Measurements from ENCODE around the gene LRRC31. TPM values are rescaled to one million over a fixed set of nuclear protein-coding genes. Genes with fewer than 3 reads are reported as not detected.

Gene LRRC31
- total RNA-seq, 4 donors from 2014 or later, result 18.0 to 67.6 (median 44.0) TPM

DNA sequence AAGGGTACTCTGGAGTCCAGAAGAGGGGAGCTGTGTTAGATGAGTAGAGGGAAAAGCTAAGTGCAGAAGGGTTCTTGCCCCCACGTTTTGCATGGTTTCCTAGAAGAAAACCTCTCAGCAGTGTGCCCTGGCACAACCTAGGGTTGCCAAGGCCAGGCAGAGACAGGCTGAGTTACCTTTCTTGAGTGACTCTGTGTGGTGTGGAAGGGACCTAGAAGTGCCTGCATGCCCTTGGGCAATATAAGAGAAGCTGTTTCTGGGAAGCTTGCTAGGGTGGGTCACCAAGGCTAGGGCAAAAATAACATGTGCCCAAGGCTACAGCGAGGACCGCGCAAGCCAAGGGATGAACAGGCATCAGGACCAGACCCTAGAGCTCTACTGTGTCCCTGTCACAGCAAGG lies 38.2 kb upstream of the LRRC31 start:
- 86 to 100% methylated on average over 3 to 4 of the region's 4 CpGs for WGBS, 2 donors (ENCODE audit: low coverage in 1 of 2)
- intact Hi-C loops (cut with DNase I; ENCODE audit: low total_unique reads) (no loop called here), in situ Hi-C loops (cut with MboI; ENCODE audit: low pct_ligation_motif_present in 1 of 4, low pct_unique_long_range_greater_than_20kb in 1 of 4, low sequenced_read_pairs in 3 of 4) (no loop called here)
- Histone ChIP-seq H3K9me3 (no peaks in the 10 kb centered on the region), H3K27ac (no peak overlapping the region), H3K4me3 (no peak overlapping the region), H3K36me3 (no peaks in the 10 kb centered on the region), H3K4me1 (no peaks in the 10 kb centered on the region), H3K27me3 (no peaks in the 10 kb centered on the region)
- no peak for DNase-seq
- no peak for TF ChIP-seq EP300 (IDR thresholded peaks at IDR 0.05; ENCODE audit: low read depth)
- TF ChIP-seq POLR2AphosphoS5 (IDR thresholded peaks at IDR 0.05), result no peak
- TF ChIP-seq, protein P1, sequence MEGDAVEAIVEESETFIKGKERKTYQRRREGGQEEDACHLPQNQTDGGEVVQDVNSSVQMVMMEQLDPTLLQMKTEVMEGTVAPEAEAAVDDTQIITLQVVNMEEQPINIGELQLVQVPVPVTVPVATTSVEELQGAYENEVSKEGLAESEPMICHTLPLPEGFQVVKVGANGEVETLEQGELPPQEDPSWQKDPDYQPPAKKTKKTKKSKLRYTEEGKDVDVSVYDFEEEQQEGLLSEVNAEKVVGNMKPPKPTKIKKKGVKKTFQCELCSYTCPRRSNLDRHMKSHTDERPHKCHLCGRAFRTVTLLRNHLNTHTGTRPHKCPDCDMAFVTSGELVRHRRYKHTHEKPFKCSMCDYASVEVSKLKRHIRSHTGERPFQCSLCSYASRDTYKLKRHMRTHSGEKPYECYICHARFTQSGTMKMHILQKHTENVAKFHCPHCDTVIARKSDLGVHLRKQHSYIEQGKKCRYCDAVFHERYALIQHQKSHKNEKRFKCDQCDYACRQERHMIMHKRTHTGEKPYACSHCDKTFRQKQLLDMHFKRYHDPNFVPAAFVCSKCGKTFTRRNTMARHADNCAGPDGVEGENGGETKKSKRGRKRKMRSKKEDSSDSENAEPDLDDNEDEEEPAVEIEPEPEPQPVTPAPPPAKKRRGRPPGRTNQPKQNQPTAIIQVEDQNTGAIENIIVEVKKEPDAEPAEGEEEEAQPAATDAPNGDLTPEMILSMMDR (IDR thresholded peaks at IDR 0.05), result no peak
- no peak for TF ChIP-seq POLR2A (IDR thresholded peaks at IDR 0.05)

DNA sequence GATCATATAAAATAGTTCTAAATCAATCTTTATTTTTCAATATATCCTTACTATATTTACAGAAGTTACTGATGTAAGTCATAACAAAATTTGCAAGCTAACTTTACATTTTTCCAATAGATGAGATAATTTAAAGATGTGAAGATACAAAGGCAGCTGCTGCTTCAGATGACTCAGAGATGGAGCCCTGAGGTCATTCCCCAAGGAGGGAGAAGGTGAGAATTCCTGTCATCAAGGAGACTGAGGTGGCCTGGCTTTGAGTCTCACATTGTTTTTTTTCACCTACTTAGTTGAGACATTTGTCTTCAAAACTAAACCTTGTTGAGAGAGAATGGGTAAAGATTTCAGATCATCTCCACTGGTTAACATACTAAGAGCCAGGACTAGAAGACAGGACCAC lies 37.7 kb upstream of the LRRC31 start:
- no peak for TF ChIP-seq POLR2A (IDR thresholded peaks at IDR 0.05)
- H3K4me1 ChIP-seq, result no peaks in the 10 kb centered on the region
- H3K9me3 ChIP-seq, result peaks cover 0 to 1% of the 10 kb centered on the region in 2 donors
- intact Hi-C loops (cut with DNase I; ENCODE audit: low total_unique reads), result no loop called here
- H3K36me3 ChIP-seq, result no peaks in the 10 kb centered on the region
- H3K27ac ChIP-seq, result no peak overlapping the region
- no peaks in the 10 kb centered on the region for H3K27me3 ChIP-seq
- no peak overlapping the region for H3K4me3 ChIP-seq
- in situ Hi-C loops (cut with MboI; ENCODE audit: low pct_ligation_motif_present in 1 of 4, low pct_unique_long_range_greater_than_20kb in 1 of 4, low sequenced_read_pairs in 3 of 4), result no loop called here
- DNase-seq, result no peak

DNA sequence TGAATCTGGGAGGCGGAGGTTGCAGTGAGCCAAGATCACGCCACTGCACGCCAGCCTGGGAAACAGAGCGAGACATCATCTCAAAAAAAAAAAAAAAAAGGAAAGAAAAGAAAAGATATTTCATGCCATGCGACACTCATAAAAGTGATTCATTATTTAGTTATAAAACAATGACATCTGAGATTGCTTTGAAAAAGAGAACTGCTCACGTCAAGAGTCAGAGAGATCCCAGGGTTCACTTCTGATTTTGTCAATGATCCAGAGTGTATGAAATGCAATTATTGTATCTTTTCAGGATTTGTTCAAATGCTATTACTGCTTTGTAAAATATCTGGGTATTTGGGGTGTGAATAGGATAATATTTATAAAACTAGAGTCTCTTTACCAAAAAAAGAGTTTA lies 35.7 kb upstream of the LRRC31 start:
- H3K27ac ChIP-seq, result no peak overlapping the region
- no peaks in the 10 kb centered on the region for H3K36me3 ChIP-seq
- peaks cover 13 to 20% of the 10 kb centered on the region in 2 donors for H3K9me3 ChIP-seq
- 63 to 65% methylated on average over 6 of the region's 6 CpGs for WGBS, 2 donors (ENCODE audit: low coverage in 1 of 2)
- no peak for DNase-seq
- in situ Hi-C loops (cut with MboI; ENCODE audit: low pct_ligation_motif_present in 1 of 4, low pct_unique_long_range_greater_than_20kb in 1 of 4, low sequenced_read_pairs in 3 of 4) (no loop called here), intact Hi-C loops (cut with DNase I; ENCODE audit: low total_unique reads) (no loop called here)
- TF ChIP-seq, protein P1 (IDR thresholded peaks at IDR 0.05), result no peak
- TF ChIP-seq EP300 (IDR thresholded peaks at IDR 0.05; ENCODE audit: low read depth) (no peak), POLR2AphosphoS5 (IDR thresholded peaks at IDR 0.05) (no peak), POLR2A (IDR thresholded peaks at IDR 0.05) (no peak)
- H3K4me1 ChIP-seq, result no peaks in the 10 kb centered on the region
- no peaks in the 10 kb centered on the region for H3K27me3 ChIP-seq
- no peak overlapping the region for H3K4me3 ChIP-seq

DNA sequence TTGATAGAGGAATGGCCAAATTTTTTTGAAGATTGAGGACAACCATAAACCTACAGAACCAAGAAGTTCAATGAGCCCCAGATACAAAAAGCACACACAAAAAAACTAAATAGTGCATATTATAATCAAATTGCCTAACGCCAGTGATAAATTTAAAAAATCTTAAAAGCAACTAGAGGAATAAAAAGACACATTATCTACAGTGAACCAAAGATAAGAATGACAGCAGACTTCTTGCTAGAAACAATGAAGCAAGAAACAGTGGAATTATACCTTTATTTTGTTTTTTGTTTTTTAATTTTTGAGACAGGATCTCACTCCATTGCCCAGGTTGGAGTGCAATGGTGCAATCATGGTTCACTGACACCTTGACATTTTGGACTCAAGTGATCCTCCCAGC lies 31.7 kb upstream of the LRRC31 start:
- in situ Hi-C loops (cut with MboI; ENCODE audit: low pct_ligation_motif_present in 1 of 4, low pct_unique_long_range_greater_than_20kb in 1 of 4, low sequenced_read_pairs in 3 of 4), result no loop called here
- H3K36me3 ChIP-seq, result no peaks in the 10 kb centered on the region
- no peak for TF ChIP-seq EP300 (IDR thresholded peaks at IDR 0.05; ENCODE audit: low read depth)
- TF ChIP-seq, protein P1 (IDR thresholded peaks at IDR 0.05), result no peak
- TF ChIP-seq POLR2A (IDR thresholded peaks at IDR 0.05), result no peak
- no peak for TF ChIP-seq POLR2AphosphoS5 (IDR thresholded peaks at IDR 0.05)
- peaks cover 13 to 20% of the 10 kb centered on the region in 2 donors for H3K9me3 ChIP-seq
- no peak for DNase-seq
- H3K4me1 ChIP-seq, result no peaks in the 10 kb centered on the region
- no peaks in the 10 kb centered on the region for H3K27me3 ChIP-seq
- no peak overlapping the region for H3K27ac ChIP-seq
- 93 to 94% methylated on average over 1 of the region's 1 CpG for WGBS, 2 donors (ENCODE audit: low coverage in 1 of 2)
- intact Hi-C loops (cut with DNase I; ENCODE audit: low total_unique reads), result no loop called here
- H3K4me3 ChIP-seq, result no peak overlapping the region

DNA sequence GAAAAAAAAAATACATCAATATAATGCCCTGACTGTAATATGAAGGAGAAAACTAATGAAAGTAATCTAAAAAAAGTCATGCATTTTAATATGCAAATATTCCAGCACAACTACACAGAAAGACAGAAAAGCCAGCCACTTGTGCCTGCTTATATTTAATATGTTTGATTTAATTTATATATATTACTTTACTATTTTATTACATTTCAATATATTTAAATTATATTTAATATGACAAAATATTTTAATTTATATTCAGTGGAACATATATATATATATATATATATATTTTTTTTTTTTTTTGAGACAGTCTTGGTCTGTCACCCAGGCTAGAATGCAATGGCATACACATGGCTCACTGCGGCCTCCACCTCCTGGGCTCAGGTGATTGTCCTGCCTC lies 27.5 kb upstream of the LRRC31 start:
- Histone ChIP-seq H3K27ac (no peak overlapping the region), H3K4me1 (no peaks in the 10 kb centered on the region), H3K27me3 (no peaks in the 10 kb centered on the region), H3K36me3 (no peaks in the 10 kb centered on the region), H3K4me3 (no peak overlapping the region), H3K9me3 (peaks cover 13 to 17% of the 10 kb centered on the region in 2 donors)
- in situ Hi-C loops (cut with MboI; ENCODE audit: low pct_ligation_motif_present in 1 of 4, low pct_unique_long_range_greater_than_20kb in 1 of 4, low sequenced_read_pairs in 3 of 4) (no loop called here), intact Hi-C loops (cut with DNase I; ENCODE audit: low total_unique reads) (no loop called here)
- DNase-seq, result no peak
- TF ChIP-seq EP300 (IDR thresholded peaks at IDR 0.05; ENCODE audit: low read depth), result no peak
- TF ChIP-seq, protein P1 (IDR thresholded peaks at IDR 0.05), result no peak
- TF ChIP-seq POLR2AphosphoS5 (IDR thresholded peaks at IDR 0.05), result no peak
- no peak for TF ChIP-seq POLR2A (IDR thresholded peaks at IDR 0.05)
- 86 to 96% methylated on average over 1 of the region's 1 CpG for WGBS, 2 donors (ENCODE audit: low coverage in 1 of 2)
